HCT116 (cell line): ENCODE data around the gene M1AP. TPM values are rescaled to one million over a fixed set of nuclear protein-coding genes. Genes with fewer than 3 reads are reported as not detected.

Experiments
- ATAC-seq: fragments of 200-7000 bp; cut with Tn5 transposase; 2 replicates; pipeline ENCODE4 v1.9.1; 2020; ENCODE audit warnings: mild to moderate bottlenecking, moderate library complexity
- BruUV-seq: library from RNA; stranded (reverse); fragments of 400-500 nt; replicated peaks from 2 replicates; lab custom pipeline; 2021; lab: Mats Ljungman, UMichigan
- CTCF ChIA-PET: fragments of 300-600 bp; sonication (Branson Sonifier 250); formaldehyde crosslinking; loops from one replicate; lab custom pipeline; 2021; ENCODE audit warnings: antibody characterized with exemption; lab: Charles Lee
- POLR2A ChIA-PET: fragments of 300-600, 350-600 bp; sonication (Branson Sonifier 250); formaldehyde crosslinking; loops from one replicate; lab custom pipeline; 2021; ENCODE audit warnings: antibody characterized with exemption; lab: Charles Lee
- RAD21 ChIA-PET, 2 experiments: fragments of 300-600 bp; sonication (Branson Sonifier 250); formaldehyde crosslinking; loops; one replicate each; lab custom pipeline; 2023; ENCODE audit warnings: low total read pairs in 2 of 2; ENCODE audit not compliant: uncharacterized antibody in 2 of 2, unreplicated experiment in 2 of 2, low non-redundant PET in 1 of 2; lab: Charles Lee
- DNase-seq: peaks from one replicate; pipeline ENCODE4 v3.0.0-alpha.2; 2010; ENCODE audit warnings: low read depth, low spot score
- H2AFZ ChIP-seq: fragments of 200-600 bp; shearing (Covaris generic), sonication (generic); 2 replicates; pipeline ENCODE4 v1.6.1; 2017; ENCODE audit warnings: low read depth, mixed run types, mixed read lengths, antibody characterized with exemption, low read length; ENCODE audit not compliant: poor library complexity, severe bottlenecking
- H3K27ac ChIP-seq: 2 replicates; pipeline ENCODE4 v1.5.1; 2012; ENCODE audit warnings: low read depth, low read length
- H3K27me3 ChIP-seq: fragments of 200-600 bp; sonication (generic); 2 replicates; pipeline ENCODE4 v1.6.1; 2016; ENCODE audit warnings: mixed run types, low read length, mixed read lengths; ENCODE audit not compliant: insufficient read depth
- H3K36me3 ChIP-seq, 2 experiments: fragments of 200-500 bp in 1 of 2; fragments of 200-600 bp in 1 of 2; sonication (Bioruptor generic) in 1 of 2; sonication (generic) in 1 of 2; 2 replicates each; pipeline versions ENCODE4 v1.5.1 to v1.6.1; 2014 to 2016; ENCODE audit warnings: low read length in 2 of 2, inconsistent platforms in 1 of 2, mixed read lengths in 1 of 2, mixed run types in 1 of 2; ENCODE audit not compliant: insufficient read depth in 2 of 2, control insufficient read depth in 1 of 2
- H3K4me1 ChIP-seq, 2 experiments: fragments of 200-600 bp in 1 of 2; sonication (generic) in 1 of 2; 2 replicates each; pipeline versions ENCODE4 v1.5.1 to v1.6.1; 2012 to 2017; ENCODE audit warnings: low read length in 2 of 2, inconsistent platforms in 1 of 2, mild to moderate bottlenecking in 1 of 2, mixed read lengths in 1 of 2, mixed run types in 1 of 2, moderate library complexity in 1 of 2; ENCODE audit not compliant: insufficient read depth in 2 of 2, control insufficient read depth in 1 of 2
- H3K4me2 ChIP-seq: fragments of 200-600 bp; sonication (generic); 2 replicates; pipeline ENCODE4 v1.6.1; 2017; ENCODE audit warnings: mixed run types, low read length, mixed read lengths
- H3K4me3 ChIP-seq, 2 experiments: fragments of 200-600 bp in 1 of 2; sonication (generic) in 1 of 2; replicated peaks in 1 of 2; 2 replicates each; pipeline ENCODE4 v1.5.1; 2011 to 2016; ENCODE audit warnings: low read length in 2 of 2, control low read depth in 1 of 2, low read depth in 1 of 2, mild to moderate bottlenecking in 1 of 2, mixed read lengths in 1 of 2, mixed run types in 1 of 2
- H3K79me2 ChIP-seq: fragments of 200-600 bp; sonication (generic); 2 replicates; pipeline ENCODE4 v1.6.1; 2017; ENCODE audit warnings: mild to moderate bottlenecking, mixed run types, low read length, moderate library complexity, mixed read lengths; ENCODE audit not compliant: insufficient read depth
- H3K9ac ChIP-seq: fragments of 200-600 bp; sonication (generic); 2 replicates; pipeline ENCODE4 v1.6.1; 2016; ENCODE audit warnings: low read length, mixed read lengths
- H3K9me2 ChIP-seq: fragments of 200-600 bp; sonication (generic), shearing (Covaris generic); 2 replicates; pipeline ENCODE4 v1.6.1; 2017; ENCODE audit warnings: mixed run types, mild to moderate bottlenecking, moderate library complexity; ENCODE audit not compliant: insufficient read depth
- H3K9me3 ChIP-seq, 2 experiments: fragments of 200-500 bp in 1 of 2; fragments of 200-600 bp in 1 of 2; sonication (Bioruptor generic) in 1 of 2; sonication (generic) in 1 of 2; 2 replicates each; pipeline ENCODE4 v1.6.1; 2014 to 2017; ENCODE audit warnings: low read length in 2 of 2, mixed read lengths in 2 of 2, inconsistent platforms in 1 of 2, low read depth in 1 of 2, mild to moderate bottlenecking in 1 of 2, mixed run types in 1 of 2, moderate library complexity in 1 of 2; ENCODE audit not compliant: control insufficient read depth in 1 of 2, insufficient read depth in 1 of 2
- H4K20me1 ChIP-seq: fragments of 200-600 bp; sonication (generic), shearing (Covaris generic); 2 replicates; pipeline ENCODE4 v1.6.1; 2017; ENCODE audit warnings: mixed run types, mild to moderate bottlenecking, moderate library complexity; ENCODE audit not compliant: insufficient read depth
- CEBPB ChIP-seq: IDR thresholded peaks from 2 replicates; pipeline ENCODE4 v1.6.1; 2012; ENCODE audit warnings: low read depth
- EGR1 ChIP-seq: IDR thresholded peaks from 2 replicates; pipeline ENCODE4 v1.6.1; 2012; ENCODE audit warnings: low read depth
- ELF1 ChIP-seq: IDR thresholded peaks from 2 replicates; pipeline ENCODE4 v1.6.1; 2012; ENCODE audit warnings: low read depth, borderline replicate concordance
- EZH2phosphoT487 ChIP-seq: fragments of 200-600 bp; IDR thresholded peaks from 2 replicates; pipeline ENCODE4 v1.6.1; 2018; ENCODE audit warnings: antibody characterized with exemption, borderline replicate concordance
- JUND ChIP-seq: IDR thresholded peaks from 2 replicates; pipeline ENCODE4 v1.6.1; 2012
- POLR2A ChIP-seq: IDR thresholded peaks from 2 replicates; pipeline ENCODE4 v1.7.0; 2011; ENCODE audit warnings: borderline replicate concordance; ENCODE audit not compliant: insufficient read depth, insufficient read length; ENCODE audit errors: extremely low read depth
- POLR2AphosphoS5 ChIP-seq: IDR thresholded peaks from 2 replicates; pipeline ENCODE4 v1.6.1; 2011; ENCODE audit warnings: mild to moderate bottlenecking, low read depth, low read length, moderate library complexity
- SRF ChIP-seq: IDR thresholded peaks from 2 replicates; pipeline ENCODE4 v1.6.1; 2012; ENCODE audit warnings: low read depth
- ZFX ChIP-seq: fragments of 450-650 bp; IDR thresholded peaks from 2 replicates; pipeline ENCODE4 v1.6.1; 2017
- ZNF274 ChIP-seq: fragments of 200-500 bp; sonication (Bioruptor generic); IDR thresholded peaks from 2 replicates; pipeline ENCODE4 v1.6.1; 2014; ENCODE audit warnings: mild to moderate bottlenecking, low read depth, low read length, inconsistent platforms
- intact Hi-C: fragments of 100-400 bp; cut with micrococcal nuclease; formaldehyde crosslinking; loops from 2 replicates; pipeline ENCODE4 v1.10.0; 2022
- total RNA-seq: library from RNA; stranded (reverse); gene quantifications from one replicate; pipeline ENCODE4 v1.2.1, GENCODE V29; 2021; ENCODE audit not compliant: unreplicated experiment
- TF ChIP-seq, protein P1 (sequence below): IDR thresholded peaks from 2 replicates; pipeline ENCODE4 v1.6.1; 2011; ENCODE audit warnings: mild to moderate bottlenecking, low read length, moderate library complexity; ENCODE audit not compliant: insufficient replicate concordance; ENCODE audit errors: extremely low read depth
- TF ChIP-seq, protein P2 (sequence below), 3 experiments: fragments of 200-600 bp in 1 of 3; sonication (generic) in 1 of 3; IDR thresholded peaks in 2 of 3; conservative IDR thresholded peaks in 1 of 3; 2 replicates each; pipeline ENCODE4 v1.5.1; 2012 to 2017; ENCODE audit warnings: low read depth in 2 of 3, low read length in 2 of 3, antibody characterized with exemption in 1 of 3, borderline replicate concordance in 1 of 3, control low read depth in 1 of 3, mild to moderate bottlenecking in 1 of 3, mixed read lengths in 1 of 3, mixed run types in 1 of 3, moderate library complexity in 1 of 3; ENCODE audit not compliant: insufficient read depth in 1 of 3
- TF ChIP-seq, protein P3 (sequence below): IDR thresholded peaks from 2 replicates; pipeline ENCODE4 v1.6.1; 2012

Gene M1AP
- total RNA-seq, 1 experiment from 2014 or later, result 28.2 TPM

DNA sequence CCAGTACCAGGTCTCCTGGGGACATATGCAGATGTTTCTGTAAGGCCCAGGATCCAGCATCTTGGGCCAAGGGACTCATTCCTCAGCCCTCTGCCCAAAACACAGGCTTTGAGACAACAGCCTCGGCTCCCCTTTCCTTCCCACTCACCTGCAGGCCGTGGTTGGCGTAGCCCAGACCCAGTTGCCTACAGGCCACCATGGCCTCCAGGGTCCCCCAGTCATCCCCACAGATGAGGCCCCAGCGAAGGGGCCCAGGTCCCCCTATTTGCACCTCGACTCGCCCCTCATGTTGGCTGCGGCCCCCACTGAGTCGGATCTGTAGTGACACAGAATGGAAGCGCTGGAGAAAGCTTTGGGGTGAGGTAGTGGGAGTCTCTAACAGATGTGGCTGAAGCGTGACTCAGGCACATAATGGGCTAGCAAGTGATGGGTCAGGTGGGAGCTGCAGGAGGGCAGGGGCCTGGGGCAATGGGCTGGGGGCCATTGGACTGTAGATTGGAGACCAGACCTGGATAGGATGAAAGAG is 112.6 kb downstream of the M1AP start:
- Histone ChIP-seq H3K4me1 (peaks cover 6 to 10% of the 10 kb centered on the region in 2 experiments), H3K36me3 (no peaks in the 10 kb centered on the region; a peak in 1 of 4 replicates), H3K9ac (no peak overlapping the region), H2AFZ (no peak overlapping the region), H3K27ac (no peak overlapping the region), H3K79me2 (peaks cover 4% of the 10 kb centered on the region; the same call in 1 of the 2 replicates), H3K4me3 (no peak overlapping the region), H3K9me2 (no peaks in the 10 kb centered on the region), H3K9me3 (no peaks in the 10 kb centered on the region), H4K20me1 (no peaks in the 10 kb centered on the region), H3K27me3 (no peaks in the 10 kb centered on the region), H3K4me2 (no peak overlapping the region)
- no TSS peak for BruUV-seq
- DNase-seq (no peak), ATAC-seq (no peak)
- ChIA-PET CTCF (no interaction called here), RAD21 (no interaction called here), POLR2A (no interaction called here)
- intact Hi-C loops, result no loop called here
- TF ChIP-seq JUND, result no peak
- no peak for TF ChIP-seq SRF
- no peak for TF ChIP-seq EGR1
- no peak for TF ChIP-seq POLR2A
- TF ChIP-seq ZFX, result no peak
- no peak for TF ChIP-seq EZH2phosphoT487
- no peak for TF ChIP-seq ELF1
- TF ChIP-seq, protein P1, sequence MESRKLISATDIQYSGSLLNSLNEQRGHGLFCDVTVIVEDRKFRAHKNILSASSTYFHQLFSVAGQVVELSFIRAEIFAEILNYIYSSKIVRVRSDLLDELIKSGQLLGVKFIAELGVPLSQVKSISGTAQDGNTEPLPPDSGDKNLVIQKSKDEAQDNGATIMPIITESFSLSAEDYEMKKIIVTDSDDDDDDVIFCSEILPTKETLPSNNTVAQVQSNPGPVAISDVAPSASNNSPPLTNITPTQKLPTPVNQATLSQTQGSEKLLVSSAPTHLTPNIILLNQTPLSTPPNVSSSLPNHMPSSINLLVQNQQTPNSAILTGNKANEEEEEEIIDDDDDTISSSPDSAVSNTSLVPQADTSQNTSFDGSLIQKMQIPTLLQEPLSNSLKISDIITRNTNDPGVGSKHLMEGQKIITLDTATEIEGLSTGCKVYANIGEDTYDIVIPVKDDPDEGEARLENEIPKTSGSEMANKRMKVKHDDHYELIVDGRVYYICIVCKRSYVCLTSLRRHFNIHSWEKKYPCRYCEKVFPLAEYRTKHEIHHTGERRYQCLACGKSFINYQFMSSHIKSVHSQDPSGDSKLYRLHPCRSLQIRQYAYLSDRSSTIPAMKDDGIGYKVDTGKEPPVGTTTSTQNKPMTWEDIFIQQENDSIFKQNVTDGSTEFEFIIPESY, result no peak
- TF ChIP-seq CEBPB, result no peak

DNA sequence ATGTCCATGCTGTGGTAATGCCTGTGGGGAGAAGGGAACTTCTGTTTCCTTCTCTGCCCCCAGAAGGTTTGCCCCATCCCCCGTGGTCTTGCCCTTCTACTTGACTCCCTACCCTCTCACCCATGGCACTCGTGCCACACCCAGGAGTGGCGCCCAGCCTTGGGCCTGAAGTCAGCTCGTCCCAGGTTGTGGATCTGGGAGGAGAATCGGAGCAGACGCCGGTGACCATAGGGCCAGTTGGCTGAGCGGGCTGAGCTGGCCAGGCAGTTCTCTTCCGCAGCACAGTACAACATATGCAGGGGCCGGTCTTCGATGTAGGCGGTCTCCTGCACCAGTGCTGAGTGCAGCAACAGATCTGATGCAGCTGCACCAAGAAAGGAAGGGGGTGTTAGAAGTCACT is 113.7 kb downstream of the M1AP start:
- TF ChIP-seq ZFX (no peak), POLR2AphosphoS5 (0 out of 2 replicates have a peak, but pooled peaks have one; percentile 13), ZNF274 (no peak)
- TF ChIP-seq, protein P2, sequence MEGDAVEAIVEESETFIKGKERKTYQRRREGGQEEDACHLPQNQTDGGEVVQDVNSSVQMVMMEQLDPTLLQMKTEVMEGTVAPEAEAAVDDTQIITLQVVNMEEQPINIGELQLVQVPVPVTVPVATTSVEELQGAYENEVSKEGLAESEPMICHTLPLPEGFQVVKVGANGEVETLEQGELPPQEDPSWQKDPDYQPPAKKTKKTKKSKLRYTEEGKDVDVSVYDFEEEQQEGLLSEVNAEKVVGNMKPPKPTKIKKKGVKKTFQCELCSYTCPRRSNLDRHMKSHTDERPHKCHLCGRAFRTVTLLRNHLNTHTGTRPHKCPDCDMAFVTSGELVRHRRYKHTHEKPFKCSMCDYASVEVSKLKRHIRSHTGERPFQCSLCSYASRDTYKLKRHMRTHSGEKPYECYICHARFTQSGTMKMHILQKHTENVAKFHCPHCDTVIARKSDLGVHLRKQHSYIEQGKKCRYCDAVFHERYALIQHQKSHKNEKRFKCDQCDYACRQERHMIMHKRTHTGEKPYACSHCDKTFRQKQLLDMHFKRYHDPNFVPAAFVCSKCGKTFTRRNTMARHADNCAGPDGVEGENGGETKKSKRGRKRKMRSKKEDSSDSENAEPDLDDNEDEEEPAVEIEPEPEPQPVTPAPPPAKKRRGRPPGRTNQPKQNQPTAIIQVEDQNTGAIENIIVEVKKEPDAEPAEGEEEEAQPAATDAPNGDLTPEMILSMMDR (IDR thresholded peaks at IDR 0.05 in 2 of 3, conservative IDR thresholded peaks at IDR 0.05 in 1 of 3; ENCODE audit: borderline replicate concordance in 1 of 3, insufficient read depth in 1 of 3, low read depth in 2 of 3, low read length in 2 of 3), result no peak
- TF ChIP-seq, protein P3, sequence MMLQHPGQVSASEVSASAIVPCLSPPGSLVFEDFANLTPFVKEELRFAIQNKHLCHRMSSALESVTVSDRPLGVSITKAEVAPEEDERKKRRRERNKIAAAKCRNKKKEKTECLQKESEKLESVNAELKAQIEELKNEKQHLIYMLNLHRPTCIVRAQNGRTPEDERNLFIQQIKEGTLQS, result no peak
- TF ChIP-seq, all 23 proteins: peak for 1
- ChIA-PET RAD21 (no interaction called here), CTCF (no interaction called here), POLR2A (no interaction called here)
- Histone ChIP-seq H3K4me2 (no peak overlapping the region), H3K27ac (no peak overlapping the region), H3K79me2 (peaks cover 12% of the 10 kb centered on the region), H3K9me2 (no peaks in the 10 kb centered on the region), H3K9ac (no peak overlapping the region), H3K4me3 (no peak overlapping the region), H3K9me3 (no peaks in the 10 kb centered on the region), H3K36me3 (no peaks in the 10 kb centered on the region; a peak in 1 of 4 replicates), H3K27me3 (no peaks in the 10 kb centered on the region), H3K4me1 (peaks cover 6 to 11% of the 10 kb centered on the region in 2 experiments), H4K20me1 (no peaks in the 10 kb centered on the region), H2AFZ (no peak overlapping the region)
- BruUV-seq, result no TSS peak
- intact Hi-C loops, result loop anchor here (5.0 kb wide), 1 partner anchor 282 kb away; no protein-coding TSS in a partner anchor
- ATAC-seq, result no peak
- no peak for DNase-seq
